Measurements from ENCODE around the gene DNAJC15.

Gene DNAJC15

GRCh38 chr13:43080199-43080598, 56.8 kb downstream of the DNAJC15 start:
- DNase-seq (ENCODE audit: extremely low read depth in 1 of 2, low read depth in 1 of 2): no peak

- DNase-seq (ENCODE audit: extremely low read depth in 1 of 2, low read depth in 1 of 2): no peak
Measured at GRCh38 chr13:43081866-43082265, 58.5 kb downstream of the DNAJC15 start.

- DNase-seq (ENCODE audit: extremely low read depth in 1 of 2, low read depth in 1 of 2): no peak
Measured at GRCh38 chr13:43083750-43084149, 60.4 kb downstream of the DNAJC15 start.

GRCh38 chr13:43085545-43085944, 62.2 kb downstream of the DNAJC15 start:
- no peak for DNase-seq (ENCODE audit: extremely low read depth in 1 of 2, low read depth in 1 of 2)

- no peak for DNase-seq (ENCODE audit: extremely low read depth in 1 of 2, low read depth in 1 of 2)
Measured at GRCh38 chr13:43086181-43086580, 62.8 kb downstream of the DNAJC15 start.

GRCh38 chr13:43088093-43088511, 64.7 kb downstream of the DNAJC15 start:
- no peak for DNase-seq (ENCODE audit: extremely low read depth in 1 of 2, low read depth in 1 of 2)

GRCh38 chr13:43089912-43090498, 66.6 kb downstream of the DNAJC15 start:
- no peak for DNase-seq (ENCODE audit: extremely low read depth in 1 of 2, low read depth in 1 of 2)

- DNase-seq (ENCODE audit: extremely low read depth in 1 of 2, low read depth in 1 of 2): no peak
Measured at GRCh38 chr13:43094901-43095300, 71.5 kb downstream of the DNAJC15 start.

GRCh38 chr13:43095771-43096719, 72.7 kb downstream of the DNAJC15 start:
- no peak for DNase-seq (ENCODE audit: extremely low read depth in 1 of 2, low read depth in 1 of 2)

- DNase-seq (ENCODE audit: extremely low read depth in 1 of 2, low read depth in 1 of 2): no peak
Measured at GRCh38 chr13:43100667-43101066, 77.3 kb downstream of the DNAJC15 start.

GRCh38 chr13:43102304-43102703, 78.9 kb downstream of the DNAJC15 start:
- DNase-seq (ENCODE audit: extremely low read depth in 1 of 2, low read depth in 1 of 2): no peak

GRCh38 chr13:43107780-43108179, 84.4 kb downstream of the DNAJC15 start:
- DNase-seq (ENCODE audit: extremely low read depth in 1 of 2, low read depth in 1 of 2): no peak

- no peak for DNase-seq (ENCODE audit: extremely low read depth in 1 of 2, low read depth in 1 of 2)
Measured at GRCh38 chr13:43110036-43110435, 86.7 kb downstream of the DNAJC15 start.

- no peak for DNase-seq (ENCODE audit: extremely low read depth in 1 of 2, low read depth in 1 of 2)
Measured at GRCh38 chr13:43110658-43111057, 87.3 kb downstream of the DNAJC15 start.

GRCh38 chr13:43111559-43112400, 88.4 kb downstream of the DNAJC15 start:
- DNase-seq (ENCODE audit: extremely low read depth in 1 of 2, low read depth in 1 of 2): no peak

- no peak for DNase-seq (ENCODE audit: extremely low read depth in 1 of 2, low read depth in 1 of 2)
Measured at GRCh38 chr13:43113603-43114002, 90.2 kb downstream of the DNAJC15 start.

GRCh38 chr13:43114504-43114903, 91.1 kb downstream of the DNAJC15 start:
- DNase-seq (ENCODE audit: extremely low read depth in 1 of 2, low read depth in 1 of 2): no peak

GRCh38 chr13:43115141-43115540, 91.8 kb downstream of the DNAJC15 start:
- no peak for DNase-seq (ENCODE audit: extremely low read depth in 1 of 2, low read depth in 1 of 2)

GRCh38 chr13:43116242-43116641, 92.9 kb downstream of the DNAJC15 start:
- no peak for DNase-seq (ENCODE audit: extremely low read depth in 1 of 2, low read depth in 1 of 2)

- DNase-seq (ENCODE audit: extremely low read depth in 1 of 2, low read depth in 1 of 2): no peak
Measured at GRCh38 chr13:43118521-43118920, 95.1 kb downstream of the DNAJC15 start.

GRCh38 chr13:43119206-43119605, 95.8 kb downstream of the DNAJC15 start:
- no peak for DNase-seq (ENCODE audit: extremely low read depth in 1 of 2, low read depth in 1 of 2)

Measured in activated CD8-positive, alpha-beta memory T cell treated with anti-CD3 and anti-CD28 coated beads for 1 hour (primary cell).